Tongue (tissue), 2 donors: ENCODE results near the gene HLCS. TPM values are rescaled to one million over a fixed set of nuclear protein-coding genes. Genes with fewer than 3 reads are reported as not detected.
A peak's percentile ranks its signal among the peaks of the same experiment; 100 is the strongest.

Experiments
- DNase-seq: peaks from one replicate; pipeline ENCODE4 v3.0.0-alpha.2; 2015
- total RNA-seq: library from RNA; depleted of rRNA; stranded (reverse); fragments of >200 nt; gene quantifications from one replicate; pipeline ENCODE4 v1.2.3, GENCODE V29; 2014

HLCS gene
- total RNA-seq, 1 donor from 2014 or later, result 30.0 TPM

GRCh38 chr21:36881228-36881627 lies 85.2 kb downstream of the HLCS start:
- DNase-seq, result peak; percentile 78

GRCh38 chr21:36879827-36880226 lies 86.6 kb downstream of the HLCS start:
- no peak for DNase-seq

- DNase-seq, result no peak
Observed at GRCh38 chr21:36877741-36878140, 88.7 kb downstream of the HLCS start.

- no peak for DNase-seq
Observed at GRCh38 chr21:36874665-36875064, 91.8 kb downstream of the HLCS start.

- DNase-seq, result no peak
Observed at GRCh38 chr21:36873513-36873912, 93.0 kb downstream of the HLCS start.

- DNase-seq, result no peak
Observed at GRCh38 chr21:36867291-36867905, 99.1 kb downstream of the HLCS start.

GRCh38 chr21:36866419-36866818 lies 100.0 kb downstream of the HLCS start:
- no peak for DNase-seq

- no peak for DNase-seq
Observed at GRCh38 chr21:36864974-36865373, 101.5 kb downstream of the HLCS start.

- no peak for DNase-seq
Observed at GRCh38 chr21:36863260-36863659, 103.2 kb downstream of the HLCS start.

- DNase-seq, result no peak
Observed at GRCh38 chr21:36861595-36862323, 104.7 kb downstream of the HLCS start.

GRCh38 chr21:36860736-36861594 lies 105.5 kb downstream of the HLCS start:
- no peak for DNase-seq

GRCh38 chr21:36859744-36860501 lies 106.5 kb downstream of the HLCS start:
- DNase-seq, result peak; percentile 35

- DNase-seq, result no peak
Observed at GRCh38 chr21:36858320-36858957, 108.0 kb downstream of the HLCS start.

- no peak for DNase-seq
Observed at GRCh38 chr21:36856643-36857042, 109.8 kb downstream of the HLCS start.

GRCh38 chr21:36854391-36854790 lies 112.1 kb downstream of the HLCS start:
- peak; percentile 63 for DNase-seq

GRCh38 chr21:36852864-36853263 lies 113.6 kb downstream of the HLCS start:
- DNase-seq, result no peak

- DNase-seq, result peak; percentile 63
Observed at GRCh38 chr21:36852293-36852692, 114.2 kb downstream of the HLCS start.

GRCh38 chr21:36851121-36851520 lies 115.3 kb downstream of the HLCS start:
- DNase-seq, result no peak

- DNase-seq, result no peak
Observed at GRCh38 chr21:36850372-36850771, 116.1 kb downstream of the HLCS start.

- no peak for DNase-seq
Observed at GRCh38 chr21:36849461-36850105, 116.9 kb downstream of the HLCS start.

GRCh38 chr21:36848730-36849274 lies 117.7 kb downstream of the HLCS start:
- no peak for DNase-seq
